ENCODE results near the gene MAK.
"Not testable (repeated sequence)": the region's sequence is repeated elsewhere in the genome, so short reads cannot be mapped to it uniquely, and the experiment has no call there.

The MAK gene

GRCh38 chr6:10837995-10838793 is at the start of gene MAK:
MAK (minus strand) TSS chr6:10838539; CDS start chr6:10830648, 7,891 bp downstream.
- DNase-seq (ENCODE audit: extremely low spot score, insufficient read length, low read depth) (peak; percentile 92), FAIRE-seq (peak; percentile 97)

- DNase-seq (ENCODE audit: extremely low spot score, insufficient read length, low read depth) (peak; percentile 12), FAIRE-seq (peak; percentile 67)
Observed at GRCh38 chr6:10886691-10887502, 48.6 kb upstream of the MAK start, which contains the start of gene SYCP2L. SYCP2L (plus strand) TSS chr6:10887052; CDS start chr6:10887127, 75 bp downstream.

- not testable (repeated sequence) for FAIRE-seq
Observed at GRCh38 chr6:10886365-10886690, 48.0 kb upstream of the MAK start.

GRCh38 chr6:10884245-10884972 is 46.1 kb upstream of the MAK start:
- FAIRE-seq: no peak
- DNase-seq (ENCODE audit: extremely low spot score, insufficient read length, low read depth): no peak

More at GRCh38 chr6:10886365-10886690, 48.0 kb upstream of the MAK start:
- not testable (repeated sequence) for DNase-seq (ENCODE audit: extremely low spot score, insufficient read length, low read depth)

GRCh38 chr6:10883312-10884244 is 45.2 kb upstream of the MAK start:
- DNase-seq (ENCODE audit: extremely low spot score, insufficient read length, low read depth): no peak
- FAIRE-seq: no peak

DNA sequence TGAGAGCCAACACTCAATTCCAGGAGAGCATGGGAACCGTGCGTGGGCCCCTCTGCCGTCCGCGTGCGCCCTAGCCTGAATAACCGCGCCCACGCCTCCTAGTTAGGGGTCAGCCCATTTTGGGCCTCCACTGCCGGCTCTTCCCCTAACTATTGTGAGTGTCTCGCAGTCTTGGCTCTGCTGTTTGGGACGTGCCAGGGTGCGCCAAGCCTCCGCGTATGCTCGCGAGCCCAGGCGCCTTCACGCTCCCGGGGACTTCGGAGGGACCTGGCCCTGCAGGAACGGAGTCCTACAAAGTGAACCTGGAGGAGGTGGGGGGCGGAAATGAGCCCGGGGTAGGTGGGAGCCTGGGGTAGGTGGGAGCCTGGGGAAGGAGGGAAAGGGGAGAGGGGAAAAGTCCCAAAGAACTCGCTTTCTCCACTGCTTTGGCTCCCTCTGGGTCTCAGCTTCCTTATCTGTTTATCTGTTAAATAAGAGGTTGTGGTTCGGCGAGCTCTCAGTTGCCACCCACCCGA is 44.4 kb upstream of the MAK start:
- DNase-seq (ENCODE audit: extremely low spot score, insufficient read length, low read depth) (no peak), FAIRE-seq (no peak)

- DNase-seq (ENCODE audit: extremely low spot score, insufficient read length, low read depth); FAIRE-seq: not testable (repeated sequence)
Observed at GRCh38 chr6:10882253-10882630, 43.9 kb upstream of the MAK start.

- FAIRE-seq (no peak), DNase-seq (ENCODE audit: extremely low spot score, insufficient read length, low read depth) (no peak)
Observed at GRCh38 chr6:10880366-10880765, 42.0 kb upstream of the MAK start.

DNA sequence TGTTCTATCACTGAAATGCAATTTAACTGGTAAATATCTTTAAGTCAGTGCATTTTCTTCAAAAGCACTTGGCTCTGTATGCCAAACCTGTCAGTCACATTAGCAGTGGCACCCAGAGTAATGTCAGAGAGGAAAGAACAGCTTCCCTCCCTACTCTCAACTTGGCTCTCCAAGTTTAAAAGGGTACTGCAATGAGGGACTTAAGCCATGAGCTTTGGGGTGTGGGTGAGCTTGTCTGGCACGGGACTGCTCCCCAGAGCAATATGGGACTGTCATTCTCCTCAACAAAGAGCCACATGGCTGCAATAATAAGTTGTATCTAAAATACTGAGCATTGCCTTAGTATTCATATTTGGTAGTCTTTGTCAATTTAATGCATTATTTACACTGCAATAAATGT is 39.5 kb upstream of the MAK start:
- FAIRE-seq (no peak), DNase-seq (ENCODE audit: extremely low spot score, insufficient read length, low read depth) (no peak)

GRCh38 chr6:10877012-10877411 is 38.7 kb upstream of the MAK start:
- no peak for DNase-seq (ENCODE audit: extremely low spot score, insufficient read length, low read depth)
- FAIRE-seq: no peak

- no peak for DNase-seq (ENCODE audit: extremely low spot score, insufficient read length, low read depth)
- FAIRE-seq: no peak
Observed at GRCh38 chr6:10875026-10875425, 36.7 kb upstream of the MAK start.

DNA sequence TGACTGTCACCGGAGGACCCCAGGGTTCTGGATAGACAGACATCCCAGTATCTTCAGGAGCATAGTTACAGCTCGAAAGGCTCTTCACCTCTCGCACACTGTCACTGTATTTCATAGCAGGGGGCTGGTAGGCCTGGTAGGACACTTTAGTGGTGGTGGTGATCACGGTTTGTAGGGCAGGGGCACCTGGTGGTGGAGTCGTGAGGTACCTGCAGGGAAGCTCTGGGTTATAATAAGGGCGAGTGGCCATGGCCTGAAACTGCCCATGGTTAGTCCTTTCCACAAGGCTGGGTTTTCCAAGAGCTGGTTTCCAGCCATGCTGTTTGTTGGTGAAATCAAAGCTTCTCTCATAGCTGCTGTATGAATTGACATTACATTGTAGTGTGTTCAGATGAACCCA is 35.9 kb upstream of the MAK start:
- DNase-seq (ENCODE audit: extremely low spot score, insufficient read length, low read depth) (no peak), FAIRE-seq (no peak)

GRCh38 chr6:10873374-10873773 is 35.0 kb upstream of the MAK start:
- no peak for FAIRE-seq
- DNase-seq (ENCODE audit: extremely low spot score, insufficient read length, low read depth): no peak

- DNase-seq (ENCODE audit: extremely low spot score, insufficient read length, low read depth) (no peak), FAIRE-seq (no peak)
Observed at GRCh38 chr6:10867952-10868351, 29.6 kb upstream of the MAK start.

DNA sequence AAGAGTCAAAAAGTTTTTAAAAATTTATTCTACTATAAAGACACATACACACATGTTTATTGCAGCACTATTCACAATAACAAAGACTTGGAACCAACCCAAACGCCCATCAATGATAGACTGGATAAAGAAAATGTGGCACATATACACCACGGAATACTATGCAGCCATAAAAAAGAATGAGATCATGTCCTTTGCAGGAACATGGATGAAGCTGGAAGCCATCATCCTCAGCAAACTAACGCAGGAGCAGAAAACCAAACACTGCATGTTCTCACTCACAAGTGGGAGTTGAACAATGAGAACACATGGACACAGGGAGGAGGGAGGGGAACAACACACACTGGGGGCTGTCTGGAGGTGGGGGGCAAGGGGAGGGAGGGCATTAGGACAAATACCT is 28.4 kb upstream of the MAK start:
- not testable (repeated sequence) for DNase-seq (ENCODE audit: extremely low spot score, insufficient read length, low read depth); FAIRE-seq

DNA sequence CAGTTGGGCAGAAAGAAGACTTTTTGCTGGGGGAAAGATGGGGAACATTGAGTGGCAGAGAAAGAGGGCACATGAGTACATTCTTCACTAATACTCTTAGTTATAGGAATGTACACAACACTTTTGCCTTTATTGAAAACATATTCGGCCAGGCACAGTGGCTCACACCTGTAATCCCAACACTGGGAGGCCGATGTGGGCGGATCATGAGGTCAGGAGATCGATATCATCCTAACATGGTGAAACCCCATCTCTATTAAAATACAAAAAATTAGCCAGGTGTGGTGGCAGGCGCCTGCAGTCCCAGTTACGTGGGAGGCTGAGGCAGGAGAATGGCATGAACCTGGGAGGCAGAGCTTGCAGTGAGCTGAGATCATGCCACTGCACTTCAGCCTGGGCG is 24.7 kb upstream of the MAK start:
- not testable (repeated sequence) for FAIRE-seq

DNA sequence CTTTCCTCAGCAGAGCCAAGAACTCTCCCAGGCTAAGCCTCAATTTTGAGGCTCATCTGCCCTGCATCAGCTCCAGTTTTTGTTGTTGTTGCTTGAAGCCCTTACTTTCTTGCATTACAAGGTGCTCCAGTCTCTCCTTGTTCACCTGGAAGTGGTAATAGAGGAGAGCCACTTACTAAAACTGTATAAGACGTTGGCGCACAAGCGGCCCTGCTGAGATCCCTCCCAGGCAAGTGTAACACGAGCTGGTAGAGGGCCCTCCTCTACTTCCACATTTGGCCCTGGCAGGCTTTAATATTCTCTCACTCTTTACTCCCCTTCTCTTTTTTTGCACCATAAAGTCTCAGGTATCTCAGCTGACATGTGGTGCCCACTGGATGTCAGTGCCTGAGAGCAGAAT is 24.0 kb upstream of the MAK start:
- FAIRE-seq (no peak), DNase-seq (ENCODE audit: extremely low spot score, insufficient read length, low read depth) (no peak)

More for the DNA sequence above, 24.7 kb upstream of the MAK start:
- DNase-seq (ENCODE audit: extremely low spot score, insufficient read length, low read depth): not testable (repeated sequence)

- DNase-seq (ENCODE audit: extremely low spot score, insufficient read length, low read depth) (no peak), FAIRE-seq (no peak)
Observed at GRCh38 chr6:10861086-10861485, 22.7 kb upstream of the MAK start.

DNA sequence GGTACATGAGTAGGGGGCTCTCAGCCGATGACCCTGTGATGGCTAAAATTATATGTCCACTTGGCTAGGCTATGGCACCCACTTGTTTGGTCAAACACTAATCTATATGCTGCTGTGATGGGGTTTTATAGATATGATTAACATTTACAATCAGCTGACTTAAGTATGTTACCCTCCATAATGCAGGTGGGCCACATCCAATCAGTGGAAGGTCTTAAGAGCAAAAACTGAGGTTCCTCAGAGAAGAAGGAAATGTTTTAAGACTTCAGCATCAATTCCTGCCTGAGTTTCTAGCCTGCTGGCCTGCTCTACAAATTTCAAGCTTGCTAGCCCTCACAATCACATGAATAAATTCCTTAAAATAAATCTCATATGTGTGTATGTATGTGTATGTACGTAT is 18.9 kb upstream of the MAK start:
- DNase-seq (ENCODE audit: extremely low spot score, insufficient read length, low read depth): no peak
- FAIRE-seq: no peak

All from GM18507 (cell line).